ENCODE data around the gene SPATA45.
"Not testable (repeated sequence)": the region's sequence is repeated elsewhere in the genome, so short reads cannot be mapped to it uniquely, and the experiment has no call there.

SPATA45 gene

GRCh38 chr1:212847549-212847948, at the start of gene SPATA45:
Gene SPATA45, minus strand, starts transcription at chr1:212847649. Its CDS starts 11,500 bp downstream, at chr1:212836149.
- no peak for DNase-seq (ENCODE audit: low read depth)

DNA sequence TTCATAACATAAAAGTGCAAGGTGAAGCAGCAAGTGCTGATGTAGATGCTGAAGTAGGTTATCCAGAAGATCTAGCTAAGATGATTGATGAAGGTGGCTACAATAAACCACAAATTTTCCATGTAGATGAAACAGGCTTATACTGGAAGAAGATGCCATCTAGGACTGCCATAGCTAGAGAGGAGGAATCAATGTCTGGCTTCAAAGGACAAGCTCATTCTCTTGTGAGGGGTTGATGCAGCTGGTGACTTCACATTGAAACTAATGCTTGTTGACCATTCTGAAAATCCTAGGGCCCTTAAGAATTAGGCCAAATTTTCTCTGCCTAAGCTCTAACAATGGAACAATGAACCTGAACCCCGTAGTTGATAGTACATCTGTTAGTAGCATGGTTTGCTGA, 44.7 kb upstream of the SPATA45 start:
- no peak for DNase-seq (ENCODE audit: low read depth)

DNA sequence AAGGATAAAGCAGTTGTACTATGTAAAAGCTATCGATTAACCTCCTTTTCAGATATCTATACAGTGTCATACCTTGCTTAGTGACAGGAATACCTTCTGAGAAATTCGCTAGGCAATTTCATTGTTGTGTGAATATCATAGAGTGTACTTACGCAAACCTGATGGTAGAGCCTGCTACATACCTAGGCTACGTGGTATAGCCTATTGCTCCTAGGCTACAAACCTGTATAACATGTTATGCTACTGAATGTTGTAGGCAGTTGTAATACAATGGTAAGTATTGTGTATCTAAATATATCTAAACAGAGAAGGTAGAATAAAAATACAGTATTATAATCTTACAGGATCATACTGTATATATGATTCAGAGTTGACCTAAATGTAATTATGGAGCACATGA, 37.1 kb upstream of the SPATA45 start:
- no peak for DNase-seq (ENCODE audit: low read depth)

GRCh38 chr1:212879947-212880690, 32.7 kb upstream of the SPATA45 start:
- no peak for DNase-seq (ENCODE audit: low read depth)

- no peak for DNase-seq (ENCODE audit: low read depth)
These were observed 31.0 kb upstream of the SPATA45 start for GRCh38 chr1:212878418-212878817.

GRCh38 chr1:212873518-212873917, 26.1 kb upstream of the SPATA45 start:
- no peak for DNase-seq (ENCODE audit: low read depth)

DNA sequence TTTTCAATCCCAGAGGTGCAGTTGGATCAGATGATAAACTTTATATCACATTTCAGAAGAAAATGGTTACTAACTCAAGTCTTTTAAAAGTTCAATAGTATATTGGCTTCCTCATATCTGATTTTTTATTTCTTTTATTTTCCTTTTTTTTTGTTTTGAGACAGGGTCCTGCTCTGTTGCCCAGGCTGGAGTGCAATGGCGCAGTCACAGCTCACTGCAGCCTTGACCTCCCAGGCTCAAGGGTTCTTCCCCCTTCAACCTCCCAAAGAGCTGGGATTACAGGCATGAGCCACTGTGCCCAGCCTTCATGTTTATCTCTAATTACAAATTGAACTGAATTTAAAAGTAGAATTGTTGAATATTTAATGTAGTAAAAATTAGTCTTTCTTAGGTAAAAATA, 24.5 kb upstream of the SPATA45 start:
- DNase-seq (ENCODE audit: low read depth), result no peak

GRCh38 chr1:212867192-212867591, 19.7 kb upstream of the SPATA45 start:
- DNase-seq (ENCODE audit: low read depth), result no peak

- no peak for DNase-seq (ENCODE audit: low read depth)
These were observed 16.8 kb upstream of the SPATA45 start for GRCh38 chr1:212864201-212864600.

- not testable (repeated sequence) for DNase-seq (ENCODE audit: low read depth)
These were observed 15.9 kb upstream of the SPATA45 start for GRCh38 chr1:212863345-212863744.

- DNase-seq (ENCODE audit: low read depth), result no peak
These were observed 14.8 kb upstream of the SPATA45 start for GRCh38 chr1:212862111-212862690.

GRCh38 chr1:212860713-212861581, 13.5 kb upstream of the SPATA45 start:
- DNase-seq (ENCODE audit: low read depth), result no peak

DNA sequence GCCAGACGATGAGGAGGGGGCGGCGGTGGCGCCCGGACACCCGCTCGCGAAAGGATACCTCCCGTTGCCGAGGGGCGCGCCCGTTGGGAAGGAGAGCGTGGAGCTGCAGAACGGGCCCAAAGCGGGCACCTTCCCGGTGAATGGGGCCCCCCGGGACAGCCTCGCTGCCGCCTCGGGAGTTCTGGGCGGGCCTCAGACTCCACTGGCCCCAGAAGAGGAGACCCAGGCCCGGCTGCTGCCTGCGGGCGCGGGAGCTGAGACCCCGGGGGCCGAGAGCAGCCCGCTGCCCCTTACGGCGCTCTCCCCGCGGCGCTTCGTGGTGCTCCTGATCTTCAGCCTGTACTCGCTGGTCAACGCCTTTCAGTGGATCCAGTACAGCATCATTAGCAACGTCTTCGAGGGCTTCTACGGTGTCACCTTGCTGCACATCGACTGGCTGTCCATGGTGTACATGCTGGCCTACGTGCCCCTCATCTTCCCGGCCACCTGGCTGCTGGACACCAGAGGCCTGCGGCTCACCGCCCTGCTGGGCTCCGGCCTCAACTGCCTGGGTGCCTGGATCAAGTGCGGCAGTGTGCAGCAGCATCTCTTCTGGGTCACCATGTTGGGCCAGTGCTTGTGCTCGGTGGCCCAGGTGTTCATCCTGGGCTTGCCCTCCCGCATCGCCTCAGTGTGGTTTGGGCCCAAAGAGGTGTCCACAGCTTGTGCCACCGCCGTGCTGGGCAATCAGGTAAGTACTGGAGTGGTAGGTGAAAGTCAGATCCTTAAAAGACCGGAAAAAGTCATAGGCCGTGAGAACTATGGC, 11.2 kb upstream of the SPATA45 start:
- no peak for DNase-seq (ENCODE audit: low read depth)

DNA sequence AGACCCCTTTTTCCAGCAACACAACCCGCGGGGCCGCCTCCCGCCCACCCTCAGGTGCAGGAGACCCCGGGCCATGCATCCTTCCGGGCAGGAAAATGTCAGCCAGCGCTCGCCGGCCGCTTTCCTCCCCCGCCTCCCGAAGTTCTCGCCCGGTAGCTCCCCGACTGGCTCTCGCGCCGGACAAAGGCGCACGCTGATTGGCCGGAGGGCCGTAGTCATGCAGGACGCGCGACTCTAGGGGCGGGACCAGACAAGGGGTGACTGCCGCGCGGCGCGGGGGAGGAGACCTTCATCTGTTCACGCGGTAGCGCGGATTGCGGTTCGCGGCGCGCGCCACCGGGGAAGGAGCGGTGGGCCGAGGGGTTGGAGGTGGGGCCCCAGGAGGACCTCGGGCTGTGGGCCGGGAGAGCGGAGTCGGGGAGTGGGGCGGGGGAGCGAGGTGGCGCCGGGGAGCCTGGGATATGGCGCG, 10.6 kb upstream of the SPATA45 start, which contains the start of gene FLVCR1:
Gene FLVCR1, plus strand, starts transcription at position 284 of the 469 bp plus-strand sequence. Its CDS starts 178 bp downstream, at position 462.
- peak; percentile 78 for DNase-seq (ENCODE audit: low read depth)

DNA sequence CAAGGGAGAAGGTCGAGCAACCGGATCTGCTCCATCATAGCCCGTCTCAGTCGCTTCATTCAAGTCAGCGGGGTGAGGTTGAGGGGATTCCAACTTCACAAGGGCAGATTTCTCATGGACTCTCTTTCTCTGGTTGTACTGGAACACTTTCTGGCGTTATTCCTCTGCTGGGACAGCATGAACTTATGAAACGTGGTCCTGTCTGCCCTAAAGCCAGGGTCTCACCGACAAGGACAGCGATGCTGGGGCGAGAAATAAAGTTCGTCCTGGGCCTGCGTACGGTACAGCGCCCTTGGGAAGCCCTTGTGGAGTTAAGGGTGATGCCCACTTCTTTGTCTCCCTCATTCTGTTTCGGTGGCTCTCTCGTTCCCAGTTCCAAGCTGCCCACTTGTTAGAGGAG, 9.3 kb upstream of the SPATA45 start:
- no peak for DNase-seq (ENCODE audit: low read depth)

DNA sequence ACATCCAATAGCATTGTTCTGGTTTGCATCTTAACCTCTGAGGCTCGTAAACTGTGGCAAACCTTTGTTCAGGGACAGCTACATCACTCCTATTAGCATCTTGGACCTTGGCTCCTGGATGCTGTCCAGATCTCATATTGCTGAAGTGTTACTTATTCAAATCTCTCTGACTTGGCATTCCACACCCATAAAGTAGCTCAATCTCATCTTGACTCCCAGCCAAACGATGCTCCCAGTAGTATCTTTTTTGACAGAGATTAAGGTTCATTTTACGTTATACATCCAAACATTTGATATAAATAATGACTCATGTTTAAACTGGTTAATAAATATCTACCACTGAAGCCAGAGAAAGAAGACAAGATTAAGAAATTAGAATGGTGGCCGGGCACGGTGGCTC, 6.2 kb upstream of the SPATA45 start:
- no peak for DNase-seq (ENCODE audit: low read depth)

DNA sequence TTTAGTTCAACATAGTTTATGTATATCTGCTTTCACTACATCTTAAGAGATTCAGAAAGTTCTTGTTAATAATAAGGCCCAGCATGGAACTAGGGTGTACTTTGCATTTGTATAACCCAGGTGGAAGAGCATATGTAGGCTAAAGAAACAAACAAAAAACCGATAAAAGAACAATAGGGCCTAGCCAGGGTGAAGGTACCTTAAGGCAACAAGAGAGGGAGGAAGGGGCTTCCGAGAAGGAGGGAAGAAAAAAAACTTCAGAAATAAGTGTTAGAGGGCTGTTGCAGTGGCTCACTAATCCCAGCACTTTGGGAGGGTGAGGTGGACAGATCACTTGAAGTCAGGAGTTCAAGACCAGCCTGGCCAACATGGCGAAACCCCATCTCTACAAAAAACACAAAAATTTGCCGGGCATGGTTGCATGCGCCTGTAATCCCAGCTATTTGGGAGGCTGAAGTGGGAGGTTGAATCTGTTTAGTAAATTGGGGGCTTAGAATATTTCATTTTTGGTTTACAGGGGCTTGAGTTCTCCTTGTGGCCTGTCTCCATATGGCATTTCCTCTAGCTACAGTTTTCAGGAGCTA, 4.7 kb upstream of the SPATA45 start:
- DNase-seq (ENCODE audit: low read depth), result no peak

DNA sequence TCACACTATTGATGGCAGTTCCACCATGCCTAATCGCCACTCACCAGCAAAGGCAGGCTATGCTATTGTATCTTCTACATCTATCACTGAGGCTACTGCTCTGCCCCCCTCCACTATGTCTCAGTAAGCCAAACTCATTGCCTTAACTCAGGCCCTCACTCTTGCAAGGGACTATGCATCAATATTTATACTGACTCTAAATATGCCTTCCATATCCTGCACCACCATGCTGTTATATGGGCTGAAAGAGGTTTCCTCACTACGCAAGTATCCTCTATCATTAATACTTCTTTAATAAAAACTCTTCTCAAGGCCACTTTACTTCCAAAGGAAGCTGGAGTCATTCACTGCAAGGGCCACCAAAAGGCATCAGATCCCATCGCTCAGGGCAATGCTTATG, 2.9 kb downstream of the SPATA45 start:
- DNase-seq (ENCODE audit: low read depth), result not testable (repeated sequence)

GRCh38 chr1:212838145-212838544, 9.3 kb downstream of the SPATA45 start:
- no peak for DNase-seq (ENCODE audit: low read depth)

DNA sequence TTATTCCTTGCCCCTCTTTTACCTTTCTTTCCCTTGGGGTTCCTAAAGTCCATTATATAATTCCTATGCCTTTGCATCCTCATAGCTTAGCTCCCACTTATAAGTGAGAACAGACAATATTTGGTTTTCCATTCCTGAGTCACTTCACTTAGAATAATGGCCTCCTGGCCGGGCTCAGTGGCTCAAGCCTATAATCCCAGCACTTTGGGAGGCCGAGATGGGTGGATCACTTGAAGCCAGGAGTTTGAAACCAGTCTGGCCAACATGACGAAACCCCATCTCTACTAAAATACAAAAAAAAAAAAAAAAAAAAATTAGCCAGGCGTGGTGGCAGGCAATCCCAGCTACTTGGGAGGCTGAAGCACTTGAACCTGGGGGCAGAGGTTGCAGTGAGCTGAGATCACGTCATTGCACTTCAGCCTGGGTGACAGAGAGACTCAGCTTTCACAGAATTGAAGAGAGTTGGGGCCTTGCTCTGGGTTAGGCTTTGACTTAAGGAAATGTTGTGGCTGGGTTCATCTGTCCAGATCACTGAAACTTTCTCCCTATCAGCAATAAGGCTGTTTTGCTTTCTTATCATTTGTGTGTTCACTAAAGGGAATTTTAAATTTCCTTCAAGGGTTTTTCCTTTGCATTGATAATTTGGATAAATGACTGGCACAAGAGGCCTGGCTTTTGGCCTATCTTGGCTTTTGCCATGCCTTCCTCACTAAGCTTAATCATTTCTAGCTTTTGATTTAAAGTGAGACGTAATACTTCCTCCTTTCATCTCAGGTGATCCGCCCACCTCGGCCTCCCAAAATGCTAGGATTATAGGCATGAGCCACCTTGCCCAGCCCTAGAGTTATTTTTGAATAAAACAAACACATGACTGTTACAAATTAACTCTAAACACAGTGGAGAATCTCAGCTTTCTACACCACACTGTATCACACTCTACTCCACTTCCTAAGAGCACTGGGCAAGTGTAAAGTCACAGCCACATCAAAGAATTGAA, 13.9 kb downstream of the SPATA45 start:
- not testable (repeated sequence) for DNase-seq (ENCODE audit: low read depth)

All from stimulated activated CD8-positive, alpha-beta memory T cell treated with anti-CD3 and anti-CD28 coated beads, Interleukin-12 subunit alpha, Interleukin-12 subunit beta, amount 100 ng/mL, for 1 hour (primary cell).